Umbilical cord (tissue), 2 donors: ENCODE data around the gene LEKR1. TPM values are rescaled to one million over a fixed set of nuclear protein-coding genes. Genes with fewer than 3 reads are reported as not detected.

Source experiments
- DNase-seq: peaks from one replicate; pipeline ENCODE4 v3.0.0-alpha.2; 2015; ENCODE audit warnings: low spot score
- total RNA-seq: library from RNA; depleted of rRNA; stranded (reverse); fragments of >200 nt; gene quantifications from one replicate; pipeline ENCODE4 v1.2.3, GENCODE V29; 2014; ENCODE audit warnings: low replicate concordance; ENCODE audit not compliant: insufficient read depth

The LEKR1 gene
- total RNA-seq, 1 donor from 2014 or later, result 8.4 TPM

- DNase-seq, result peak; percentile 5
These were observed 152.4 kb downstream of the LEKR1 start for GRCh38 chr3:156978481-156978961.

GRCh38 chr3:156981005-156981404, 154.9 kb downstream of the LEKR1 start:
- no peak for DNase-seq

- DNase-seq, result no peak
These were observed 157.4 kb downstream of the LEKR1 start for GRCh38 chr3:156983559-156983958.

- DNase-seq, result no peak
These were observed 159.6 kb downstream of the LEKR1 start for GRCh38 chr3:156985711-156986110.

DNA sequence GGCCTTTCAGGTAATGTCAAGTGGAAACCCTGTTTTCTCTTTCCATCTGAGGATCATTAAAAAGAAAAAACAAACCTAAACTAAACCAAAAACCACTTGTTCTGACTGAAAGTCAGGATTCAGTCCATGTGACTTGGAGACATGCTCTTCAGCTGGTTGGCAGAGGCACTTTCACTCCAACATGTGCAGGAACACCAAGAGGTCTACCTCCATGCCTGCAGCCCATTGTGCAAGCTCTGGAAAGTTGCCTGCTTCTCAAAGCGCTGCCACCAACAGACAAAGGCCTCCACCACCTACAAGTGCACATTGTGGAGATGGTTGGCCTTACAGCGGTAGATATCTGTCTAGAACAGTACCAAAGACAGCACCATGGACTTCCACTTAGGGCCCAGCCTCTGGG, 161.8 kb downstream of the LEKR1 start:
- DNase-seq, result no peak

DNA sequence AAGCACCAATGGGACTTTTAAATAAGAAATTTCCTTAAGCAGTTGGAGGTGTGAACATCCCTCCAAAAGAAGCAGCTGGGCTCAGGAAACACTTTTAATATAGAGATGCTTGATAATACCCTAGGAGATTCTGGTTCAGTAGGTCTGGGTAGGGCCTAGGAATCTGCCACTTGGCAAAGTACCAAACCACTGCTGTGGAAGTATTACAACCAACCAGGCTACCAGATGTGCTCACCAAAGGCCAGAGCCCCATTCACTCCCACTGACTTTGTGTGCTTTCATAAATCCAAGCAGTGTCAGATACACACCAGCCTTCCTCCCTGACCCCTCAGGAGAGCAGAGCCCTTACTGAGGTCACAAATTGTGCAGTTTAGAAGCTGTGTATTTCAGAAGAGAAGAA, 171.2 kb downstream of the LEKR1 start:
- no peak for DNase-seq

- DNase-seq, result no peak
These were observed 175.2 kb downstream of the LEKR1 start for GRCh38 chr3:157001221-157001957.

DNA sequence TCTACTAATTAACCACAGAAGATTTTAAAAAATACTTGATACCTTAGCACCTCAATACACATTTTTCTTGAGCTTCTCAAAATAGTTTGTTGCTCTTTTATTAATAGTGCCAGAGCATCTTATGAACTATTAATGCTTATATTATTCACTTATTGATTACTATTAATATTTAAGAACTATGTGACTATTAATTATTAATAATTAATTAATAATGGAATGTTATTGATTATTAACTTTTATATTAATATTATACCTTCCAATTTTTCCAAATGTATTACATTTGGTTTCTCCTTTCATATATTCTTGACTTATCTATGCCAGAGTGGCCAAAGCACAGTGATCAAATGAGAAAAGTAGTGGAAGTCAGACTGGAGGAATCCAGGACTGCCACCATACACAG, 195.5 kb downstream of the LEKR1 start:
- DNase-seq, result no peak

- DNase-seq, result no peak
These were observed 197.1 kb downstream of the LEKR1 start for GRCh38 chr3:157023226-157023625.

- DNase-seq, result peak; percentile 71
These were observed 199.9 kb downstream of the LEKR1 start for GRCh38 chr3:157026091-157026490.

- no peak for DNase-seq
These were observed 201.9 kb downstream of the LEKR1 start for GRCh38 chr3:157027861-157028745.

DNA sequence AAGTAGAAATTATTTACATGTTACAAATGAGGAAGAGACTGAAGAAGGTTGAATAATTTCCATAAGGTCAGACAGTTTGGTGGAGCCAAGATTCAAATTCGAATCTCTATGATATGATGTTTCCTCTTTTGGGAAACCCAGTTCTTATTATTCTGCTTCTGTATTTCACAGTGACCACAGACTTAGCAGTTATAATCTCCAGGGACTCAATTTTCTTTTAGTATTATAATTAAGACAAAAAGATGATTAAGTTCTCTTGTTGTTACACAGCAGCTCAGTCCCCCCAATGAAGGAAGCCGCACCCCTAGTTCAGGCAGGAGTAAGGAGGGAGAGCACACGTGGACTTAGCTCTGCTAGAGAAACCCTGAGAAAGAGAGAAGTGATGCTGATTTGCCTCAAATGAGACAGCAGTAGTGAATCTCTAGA, 203.2 kb downstream of the LEKR1 start:
- DNase-seq, result no peak

DNA sequence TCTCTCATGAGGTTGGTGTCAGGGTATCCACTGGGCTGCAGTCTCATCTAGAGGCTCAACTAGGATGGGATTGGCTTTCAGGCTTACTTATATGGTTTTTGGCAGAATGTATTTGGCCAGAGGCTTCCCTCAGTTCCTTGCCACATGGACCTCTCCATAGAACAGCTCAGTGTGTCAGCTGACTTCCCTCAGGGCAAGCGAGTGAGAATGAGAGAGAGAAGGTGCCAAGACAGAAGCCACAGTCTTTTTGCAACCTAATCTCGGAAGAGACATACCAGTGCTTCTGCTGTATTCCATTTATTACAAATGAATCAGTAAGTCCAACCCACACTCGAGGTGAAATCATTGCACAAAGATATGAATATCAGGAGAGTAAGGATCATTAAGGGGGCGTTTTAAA, 204.6 kb downstream of the LEKR1 start:
- DNase-seq, result no peak

DNA sequence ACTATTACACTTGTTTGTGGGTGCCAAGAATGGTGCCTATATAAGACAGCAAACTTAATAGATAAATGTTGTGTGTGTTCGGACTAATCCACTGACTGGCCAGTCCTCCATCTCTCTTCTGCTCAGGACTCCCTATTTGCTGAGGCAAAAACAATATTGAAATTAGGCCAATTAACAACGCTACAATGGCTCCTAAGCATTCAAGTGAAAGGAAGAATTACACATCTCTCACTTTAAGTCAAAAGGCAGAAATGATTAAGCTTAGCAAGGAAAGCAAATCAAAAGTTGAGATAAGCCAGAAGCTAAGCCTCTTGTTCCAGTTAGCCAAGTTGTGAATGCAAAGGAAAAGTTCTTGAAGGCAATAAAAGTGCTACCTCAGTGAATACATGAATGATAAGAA, 206.8 kb downstream of the LEKR1 start:
- no peak for DNase-seq

- DNase-seq, result no peak
These were observed 214.3 kb downstream of the LEKR1 start for GRCh38 chr3:157040456-157040855.

- no peak for DNase-seq
These were observed 216.1 kb downstream of the LEKR1 start for GRCh38 chr3:157042226-157042625.

DNA sequence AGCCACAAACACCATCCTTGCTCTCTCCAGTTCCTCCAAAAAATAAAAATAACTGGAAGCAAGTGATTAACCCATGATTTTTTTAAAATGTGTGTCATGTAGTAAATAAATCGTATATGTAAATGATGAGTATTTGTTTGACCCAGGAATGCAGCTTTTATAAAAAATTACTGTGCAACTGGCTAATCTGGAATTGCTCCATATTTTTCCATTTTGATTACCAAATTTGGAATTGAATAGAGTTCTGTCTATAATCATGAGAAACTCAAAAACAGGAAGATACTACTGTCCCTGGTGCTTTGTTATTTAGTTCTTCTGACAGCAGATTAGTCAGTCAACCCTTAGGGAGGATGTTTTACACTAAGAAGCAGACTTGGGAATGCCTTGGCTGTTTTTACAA, 217.6 kb downstream of the LEKR1 start:
- no peak for DNase-seq

DNA sequence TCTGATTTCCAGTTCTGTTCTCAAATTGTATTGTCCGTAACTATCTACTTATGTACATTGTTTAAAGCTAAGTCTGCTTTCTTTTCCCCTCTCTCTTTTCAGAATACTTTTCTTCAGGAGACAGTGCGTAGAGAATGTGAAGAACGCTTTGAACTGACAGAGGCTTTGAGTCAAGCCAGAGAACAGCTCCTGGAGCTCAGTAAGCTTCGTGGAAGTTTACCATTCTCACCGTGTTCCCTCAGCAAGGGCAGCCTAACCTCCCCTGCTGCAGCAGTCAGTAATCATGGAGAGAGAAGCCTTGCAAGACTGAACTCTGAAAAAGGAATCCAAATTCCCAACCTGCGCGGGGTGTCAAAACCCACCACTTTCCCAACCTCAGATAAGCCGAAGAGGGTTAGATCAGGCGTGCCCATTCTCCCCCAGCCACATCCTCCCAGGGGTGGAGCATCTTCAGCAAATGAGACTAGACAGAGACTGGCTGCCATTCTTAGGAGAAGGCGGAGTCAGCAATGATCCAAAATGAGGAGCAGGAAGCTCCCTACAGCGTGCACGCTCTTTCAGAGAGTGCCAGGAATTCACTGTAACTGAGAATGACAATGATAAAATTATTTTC, 219.2 kb downstream of the LEKR1 start:
- peak; percentile 81 for DNase-seq

DNA sequence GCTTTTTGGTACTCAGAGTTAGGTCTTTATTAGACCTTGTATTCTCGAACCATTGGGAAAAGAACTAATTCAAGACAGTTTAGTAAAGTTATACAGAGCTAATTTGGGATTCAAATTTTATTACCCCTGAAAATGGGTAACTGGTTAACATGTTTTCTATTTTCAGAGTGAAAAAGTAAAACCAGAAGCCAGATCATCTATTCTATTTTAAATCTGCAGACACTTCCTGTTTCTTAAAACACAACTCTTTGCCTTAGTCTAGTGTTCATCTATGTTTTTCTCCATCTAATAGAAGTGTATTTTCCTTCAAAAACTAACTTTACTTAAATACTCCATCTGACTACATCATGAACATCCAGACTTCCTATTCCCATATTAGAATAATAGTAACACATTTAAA, 220.4 kb downstream of the LEKR1 start:
- no peak for DNase-seq

- DNase-seq, result no peak
These were observed 224.9 kb downstream of the LEKR1 start for GRCh38 chr3:157051055-157051454.

DNA sequence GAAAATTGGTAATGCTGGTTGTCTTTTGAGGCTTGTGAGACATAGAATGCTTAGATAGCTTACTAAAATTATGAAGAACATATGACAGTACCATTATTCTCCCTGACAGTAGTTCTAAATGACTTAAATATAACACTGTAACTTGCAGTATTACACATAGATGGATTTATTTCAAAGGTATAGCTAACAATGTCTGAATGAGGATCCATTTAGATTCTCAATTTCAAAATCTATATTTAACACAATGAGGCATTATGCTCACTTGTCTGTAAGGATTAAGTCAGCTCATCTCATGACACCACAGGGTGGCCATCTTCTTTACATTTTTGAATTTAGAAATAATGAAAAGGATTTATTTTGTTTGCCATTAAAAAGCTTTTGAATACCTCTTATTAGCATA, 225.4 kb downstream of the LEKR1 start:
- no peak for DNase-seq

DNA sequence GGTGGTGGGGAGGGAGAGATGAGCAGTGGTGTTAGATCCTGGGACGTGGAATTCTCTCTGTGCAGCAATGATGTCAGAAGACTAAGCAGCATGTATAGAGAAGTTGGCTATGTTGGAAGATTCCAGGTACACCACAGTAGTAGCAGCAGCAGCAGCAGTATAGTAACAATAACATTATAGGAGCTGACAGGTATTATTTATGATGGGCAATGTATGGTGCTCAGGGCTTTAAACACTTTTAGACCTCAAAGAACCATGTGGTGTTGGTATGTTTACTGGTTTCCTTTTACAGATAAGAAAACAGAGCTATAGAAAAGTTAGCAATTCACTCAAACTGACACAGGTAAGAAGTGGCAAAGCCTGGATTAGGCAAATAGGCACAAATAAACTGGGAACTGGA, 229.9 kb downstream of the LEKR1 start:
- DNase-seq, result no peak
